HEK293T (cell line): ENCODE data around the gene PSKH1.

ENCODE experiments used
- BHLHE40 ChIP-seq: fragments of 450-650 bp; IDR thresholded peaks from 2 replicates; pipeline ENCODE4 v1.6.1; 2016; ENCODE audit warnings: mild to moderate bottlenecking, moderate library complexity, borderline replicate concordance
- CTBP1 ChIP-seq: fragments of 450-650 bp; IDR thresholded peaks from 2 replicates; pipeline ENCODE4 v1.6.1; 2016; ENCODE audit warnings: borderline replicate concordance
- FOXK2 ChIP-seq: fragments of 450-650 bp; IDR thresholded peaks from 2 replicates; pipeline ENCODE4 v1.6.1; 2016; ENCODE audit warnings: mild to moderate bottlenecking
- FOXM1 ChIP-seq: fragments of 450-650 bp; IDR thresholded peaks from 2 replicates; pipeline ENCODE4 v1.6.1; 2017; ENCODE audit warnings: mild to moderate bottlenecking, borderline replicate concordance
- HDGF ChIP-seq: fragments of 450-650 bp; IDR thresholded peaks from 2 replicates; pipeline ENCODE4 v1.6.1; 2017; ENCODE audit warnings: antibody characterized with exemption, borderline replicate concordance
- NFRKB ChIP-seq: fragments of 450-650 bp; IDR thresholded peaks from 2 replicates; pipeline ENCODE4 v1.6.1; 2016; ENCODE audit warnings: mild to moderate bottlenecking, moderate library complexity
- SP1 ChIP-seq: fragments of 450-650 bp; IDR thresholded peaks from 2 replicates; pipeline ENCODE4 v1.6.1; 2017
- SUZ12 ChIP-seq: fragments of 450-650 bp; IDR thresholded peaks from 2 replicates; pipeline ENCODE4 v1.6.1; 2016; ENCODE audit warnings: mild to moderate bottlenecking
- TARDBP ChIP-seq: fragments of 450-650 bp; IDR thresholded peaks from 2 replicates; pipeline ENCODE4 v1.6.1; 2016

DNA sequence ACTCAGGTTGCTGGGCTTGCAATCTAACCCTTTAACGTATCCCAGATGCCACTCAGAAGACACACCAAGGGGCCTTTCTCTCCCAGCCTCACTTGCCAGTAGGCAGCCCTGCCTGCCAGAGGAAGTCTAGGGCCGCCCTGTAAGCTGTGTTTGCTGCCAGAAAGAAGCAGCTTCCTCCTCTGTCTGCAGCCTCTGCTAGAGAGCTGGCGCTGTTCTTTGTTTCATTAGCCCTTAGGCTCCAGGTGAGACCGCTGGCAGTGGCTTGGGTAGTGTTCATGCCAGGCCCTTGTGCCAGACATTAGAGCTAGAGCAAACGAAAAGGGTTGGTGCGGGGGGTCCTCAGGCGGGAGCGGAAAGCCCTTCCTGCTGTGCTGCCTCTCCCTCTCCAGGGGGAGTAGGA is 29.7 kb downstream of the PSKH1 start:
- no peak for TF ChIP-seq CTBP1
- TF ChIP-seq FOXM1: no peak
- no peak for TF ChIP-seq SUZ12
- no peak for TF ChIP-seq FOXK2
- no peak for TF ChIP-seq SP1
- TF ChIP-seq TARDBP: no peak
- TF ChIP-seq HDGF: no peak
- TF ChIP-seq NFRKB: no peak
- TF ChIP-seq BHLHE40: no peak
